GM13976 (cell line): ENCODE results near the gene MANEAL.

Experiments used
- DNase-seq: peaks from one replicate; pipeline ENCODE4 v3.0.0; 2012; ENCODE audit warnings: low spot score
- in situ Hi-C: fragments of 300-500 bp; cut with MboI; formaldehyde crosslinking; loops from one replicate; pipeline ENCODE4 v1.12.0; 2022; ENCODE audit warnings: low sequenced_read_pairs, mixed read lengths, inconsistent platforms; ENCODE audit not compliant: unreplicated experiment
- TF ChIP-seq, protein P1 (sequence below): IDR thresholded peaks from 2 replicates; pipeline ENCODE4 v1.5.1; 2012; ENCODE audit warnings: borderline replicate concordance, mild to moderate bottlenecking; ENCODE audit not compliant: insufficient read depth; ENCODE audit errors: extremely low read depth, missing control alignments, control extremely low read depth

MANEAL gene

GRCh38 chr1:37828410-37829074, 34.9 kb downstream of the MANEAL start:
- in situ Hi-C loops, result no loop called here
- TF ChIP-seq, protein P1, sequence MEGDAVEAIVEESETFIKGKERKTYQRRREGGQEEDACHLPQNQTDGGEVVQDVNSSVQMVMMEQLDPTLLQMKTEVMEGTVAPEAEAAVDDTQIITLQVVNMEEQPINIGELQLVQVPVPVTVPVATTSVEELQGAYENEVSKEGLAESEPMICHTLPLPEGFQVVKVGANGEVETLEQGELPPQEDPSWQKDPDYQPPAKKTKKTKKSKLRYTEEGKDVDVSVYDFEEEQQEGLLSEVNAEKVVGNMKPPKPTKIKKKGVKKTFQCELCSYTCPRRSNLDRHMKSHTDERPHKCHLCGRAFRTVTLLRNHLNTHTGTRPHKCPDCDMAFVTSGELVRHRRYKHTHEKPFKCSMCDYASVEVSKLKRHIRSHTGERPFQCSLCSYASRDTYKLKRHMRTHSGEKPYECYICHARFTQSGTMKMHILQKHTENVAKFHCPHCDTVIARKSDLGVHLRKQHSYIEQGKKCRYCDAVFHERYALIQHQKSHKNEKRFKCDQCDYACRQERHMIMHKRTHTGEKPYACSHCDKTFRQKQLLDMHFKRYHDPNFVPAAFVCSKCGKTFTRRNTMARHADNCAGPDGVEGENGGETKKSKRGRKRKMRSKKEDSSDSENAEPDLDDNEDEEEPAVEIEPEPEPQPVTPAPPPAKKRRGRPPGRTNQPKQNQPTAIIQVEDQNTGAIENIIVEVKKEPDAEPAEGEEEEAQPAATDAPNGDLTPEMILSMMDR, result no peak
- DNase-seq, result no peak

- in situ Hi-C loops, result no loop called here
- DNase-seq, result no peak
- TF ChIP-seq, protein P1, result no peak
Measured at GRCh38 chr1:37831109-37831508, 37.5 kb downstream of the MANEAL start.

DNA sequence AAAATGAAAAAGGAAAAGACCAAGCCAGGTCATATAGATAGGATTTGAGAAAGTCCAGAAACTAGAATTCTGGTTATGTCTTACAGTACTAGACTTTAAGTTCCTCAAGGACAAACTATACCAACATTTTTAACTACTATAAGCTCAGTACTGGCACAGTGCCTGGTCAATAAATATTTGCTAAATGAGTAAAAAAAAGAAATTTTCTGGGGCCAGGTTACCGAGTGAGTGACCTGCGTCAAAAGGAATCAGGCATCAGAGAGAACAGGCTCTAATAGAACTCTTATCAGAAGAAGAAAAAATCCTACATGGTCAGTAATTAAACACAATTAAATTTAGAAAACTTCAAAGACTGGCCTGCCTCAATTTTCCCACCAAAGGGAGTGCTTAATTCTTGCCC, 38.2 kb downstream of the MANEAL start:
- TF ChIP-seq, protein P1, result no peak
- DNase-seq, result no peak
- in situ Hi-C loops, result no loop called here

DNA sequence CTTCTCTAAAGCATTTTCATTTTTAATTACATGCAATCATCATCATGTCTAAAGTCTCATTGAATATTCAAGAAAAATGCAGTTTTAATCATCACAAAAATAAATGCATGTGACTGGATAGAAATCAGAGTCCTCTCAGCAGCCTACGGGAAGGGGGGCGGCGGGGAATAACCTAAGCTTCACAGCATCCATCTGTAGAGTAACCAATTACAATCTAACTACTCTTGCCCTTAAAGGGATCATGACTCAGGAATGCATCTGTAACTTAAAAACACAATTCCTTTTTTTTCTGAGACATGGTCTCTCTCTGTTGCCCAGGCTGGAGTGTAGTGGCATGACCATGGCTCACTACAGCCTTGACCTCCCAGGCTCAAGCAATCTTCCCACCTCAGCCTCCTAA, 43.1 kb downstream of the MANEAL start:
- in situ Hi-C loops, result no loop called here
- TF ChIP-seq, protein P1, result no peak
- no peak for DNase-seq

GRCh38 chr1:37839676-37840075, 46.0 kb downstream of the MANEAL start:
- in situ Hi-C loops, result no loop called here
- no peak for DNase-seq
- TF ChIP-seq, protein P1, result no peak

DNA sequence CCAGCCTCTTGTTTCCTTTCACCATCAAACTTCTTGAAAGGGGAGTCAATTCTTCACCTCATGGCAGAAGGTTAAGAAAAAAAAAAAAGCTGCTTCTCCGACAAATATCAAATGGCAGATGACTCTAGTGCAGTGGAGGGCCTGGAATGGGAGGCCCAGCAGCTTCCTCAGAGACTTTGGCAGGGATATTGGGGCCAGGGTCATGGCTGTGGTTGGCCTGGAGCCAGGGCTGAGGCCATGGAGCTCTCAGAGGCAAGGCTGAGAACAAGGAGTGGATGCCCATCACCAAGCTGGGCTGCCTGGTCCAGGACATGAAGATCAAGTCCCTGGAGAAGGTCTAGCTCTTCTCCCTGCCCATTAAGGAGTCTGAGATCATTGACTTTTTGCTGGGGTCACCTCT, 47.1 kb downstream of the MANEAL start:
- TF ChIP-seq, protein P1, result no peak
- in situ Hi-C loops, result no loop called here
- DNase-seq, result no peak

GRCh38 chr1:37841652-37842051, 48.0 kb downstream of the MANEAL start:
- in situ Hi-C loops, result no loop called here
- no peak for DNase-seq
- TF ChIP-seq, protein P1, result no peak
